Muscle layer of colon (tissue), 2 donors: ENCODE data around the gene CDCA7L.

ENCODE experiments used
- H3K27ac ChIP-seq: one replicate; pipeline ENCODE4 v1.7.0; 2013; ENCODE audit warnings: low read depth, mild to moderate bottlenecking, low read length, moderate library complexity
- H3K27me3 ChIP-seq, 2 donors: one replicate each; pipeline ENCODE4 v1.7.0; 2013; ENCODE audit warnings: low read length in 2 of 2, mild to moderate bottlenecking in 2 of 2; ENCODE audit not compliant: insufficient read depth in 2 of 2, control insufficient read depth in 1 of 2
- H3K36me3 ChIP-seq: one replicate; pipeline ENCODE4 v1.7.0; 2013; ENCODE audit warnings: mild to moderate bottlenecking, low read length; ENCODE audit not compliant: insufficient read depth
- H3K4me1 ChIP-seq: one replicate; pipeline ENCODE4 v1.7.0; 2013; ENCODE audit warnings: mild to moderate bottlenecking, low read length; ENCODE audit not compliant: insufficient read depth
- H3K4me3 ChIP-seq, 2 donors: one replicate each; pipeline ENCODE4 v1.7.0; 2013; ENCODE audit warnings: low read length in 2 of 2, low read depth in 1 of 2, mild to moderate bottlenecking in 1 of 2, moderate library complexity in 1 of 2
- H3K9ac ChIP-seq: one replicate; pipeline ENCODE4 v1.7.0; 2013; ENCODE audit warnings: low read length
- H3K9me3 ChIP-seq: one replicate; pipeline ENCODE4 v1.7.0; 2013; ENCODE audit warnings: mild to moderate bottlenecking, low read length
- donor health status: abdominal sarcoma.
- donor health status: Adenocarcinoma of cecum.

The CDCA7L gene

GRCh38 chr7:21965291-21965690 is 19.6 kb upstream of the CDCA7L start:
- no peaks in the 10 kb centered on the region for H3K9me3 ChIP-seq
- no peaks in the 10 kb centered on the region for H3K27me3 ChIP-seq
- no peak overlapping the region for H3K27ac ChIP-seq
- peaks cover 13% of the 10 kb centered on the region for H3K4me1 ChIP-seq
- no peak overlapping the region for H3K9ac ChIP-seq
- no peaks in the 10 kb centered on the region for H3K36me3 ChIP-seq
- no peak overlapping the region for H3K4me3 ChIP-seq

DNA sequence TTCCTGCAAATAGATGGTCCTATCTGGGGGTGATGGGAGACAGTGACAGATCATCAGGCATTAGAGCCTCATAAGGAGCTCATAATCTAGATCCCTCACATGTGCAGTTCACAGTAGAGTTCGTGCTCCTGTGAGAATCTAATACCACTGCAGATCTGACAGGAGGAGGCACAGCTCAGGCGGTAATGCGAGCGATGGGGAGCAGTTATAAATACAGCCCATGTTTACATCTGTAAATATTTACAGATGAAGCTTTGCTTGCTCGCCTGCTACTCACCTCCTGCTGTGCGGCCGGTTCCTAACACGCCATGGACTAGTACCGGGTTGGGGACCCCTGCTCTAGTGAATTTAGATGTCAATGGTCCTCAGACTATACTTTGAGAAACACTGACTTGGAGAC is 17.0 kb upstream of the CDCA7L start:
- Histone ChIP-seq H3K9me3 (no peaks in the 10 kb centered on the region), H3K36me3 (no peaks in the 10 kb centered on the region), H3K4me1 (peaks cover 13% of the 10 kb centered on the region), H3K27ac (no peak overlapping the region), H3K4me3 (no peak overlapping the region), H3K9ac (no peak overlapping the region), H3K27me3 (no peaks in the 10 kb centered on the region)

DNA sequence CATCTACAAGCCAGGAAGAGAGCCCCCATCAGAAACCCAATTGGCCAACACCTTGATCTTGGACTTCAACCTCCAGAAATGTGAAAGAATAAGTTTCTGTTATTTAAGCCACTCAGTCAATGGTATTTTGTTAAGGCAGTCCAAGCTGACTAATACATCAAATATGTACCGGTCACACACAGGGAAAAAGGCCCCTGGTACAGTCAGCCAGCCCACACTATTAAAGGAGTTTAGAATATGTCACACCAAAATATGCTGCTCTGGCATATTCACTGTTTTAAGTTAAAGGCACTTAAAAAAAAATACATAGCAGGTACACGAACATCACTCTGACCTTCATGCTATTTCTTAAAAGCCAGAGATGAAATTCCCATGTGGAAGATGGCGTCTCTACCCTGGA is 15.2 kb upstream of the CDCA7L start:
- Histone ChIP-seq H3K27ac (no peak overlapping the region), H3K36me3 (no peaks in the 10 kb centered on the region), H3K9ac (no peak overlapping the region), H3K4me1 (peaks cover 13% of the 10 kb centered on the region), H3K27me3 (no peaks in the 10 kb centered on the region), H3K4me3 (no peak overlapping the region), H3K9me3 (no peaks in the 10 kb centered on the region)

- H3K36me3 ChIP-seq, result no peaks in the 10 kb centered on the region
- H3K9me3 ChIP-seq, result no peaks in the 10 kb centered on the region
- H3K27me3 ChIP-seq, result no peaks in the 10 kb centered on the region
- H3K4me1 ChIP-seq, result peaks cover 5% of the 10 kb centered on the region
- no peak overlapping the region for H3K9ac ChIP-seq
- no peak overlapping the region for H3K27ac ChIP-seq
- H3K4me3 ChIP-seq, result no peak overlapping the region
Observed at GRCh38 chr7:21959387-21959776, 13.7 kb upstream of the CDCA7L start.

DNA sequence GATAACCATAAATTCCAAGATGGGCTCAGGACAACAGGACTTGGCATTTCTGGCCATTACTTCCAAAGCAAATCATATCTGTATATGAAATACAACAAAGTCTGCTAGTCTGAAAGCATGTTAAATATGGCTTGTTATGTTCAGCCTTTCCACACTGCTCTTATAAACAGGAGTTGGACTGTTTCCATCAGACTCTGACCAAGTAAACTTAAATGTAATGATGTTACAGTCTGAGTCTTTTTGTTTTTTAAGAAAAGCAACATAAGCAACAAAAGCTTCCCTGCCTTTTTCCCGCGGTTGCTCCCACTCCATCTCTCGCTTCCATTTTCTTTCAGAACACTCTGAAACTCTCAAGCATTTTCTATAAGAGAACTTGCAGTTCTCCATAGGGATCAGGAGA is 8.1 kb upstream of the CDCA7L start:
- H3K4me1 ChIP-seq, result peaks cover 16% of the 10 kb centered on the region
- H3K9ac ChIP-seq, result no peak overlapping the region
- H3K9me3 ChIP-seq, result no peaks in the 10 kb centered on the region
- no peaks in the 10 kb centered on the region for H3K36me3 ChIP-seq
- H3K27ac ChIP-seq, result no peak overlapping the region
- no peak overlapping the region for H3K4me3 ChIP-seq
- H3K27me3 ChIP-seq, result no peaks in the 10 kb centered on the region

- Histone ChIP-seq H3K4me1 (peaks cover 8% of the 10 kb centered on the region), H3K9ac (no peak overlapping the region), H3K36me3 (no peaks in the 10 kb centered on the region), H3K4me3 (no peak overlapping the region), H3K9me3 (no peaks in the 10 kb centered on the region), H3K27me3 (no peaks in the 10 kb centered on the region), H3K27ac (no peak overlapping the region)
Observed at GRCh38 chr7:21948887-21949540, 3.3 kb upstream of the CDCA7L start.

DNA sequence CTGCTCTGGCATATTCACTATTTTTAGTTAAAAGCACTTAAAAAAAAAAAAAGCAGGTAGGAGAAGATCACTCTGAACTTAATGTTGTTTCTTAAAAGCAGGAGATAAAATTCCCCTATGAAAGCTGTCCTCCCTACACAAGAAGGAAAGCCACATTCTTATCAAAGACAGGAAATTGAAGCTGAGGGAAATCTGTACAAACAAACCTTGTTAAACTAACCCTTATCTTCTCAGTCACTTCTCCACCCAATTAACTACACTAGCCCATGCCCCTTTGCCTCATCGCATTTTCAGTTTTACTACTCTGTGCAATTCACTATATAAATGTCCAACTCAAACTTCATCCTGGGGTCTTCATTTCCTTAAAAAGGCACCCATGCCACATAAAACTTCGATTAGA is 2.7 kb upstream of the CDCA7L start:
- Histone ChIP-seq H3K9me3 (no peaks in the 10 kb centered on the region), H3K27me3 (no peaks in the 10 kb centered on the region), H3K27ac (no peak overlapping the region), H3K36me3 (no peaks in the 10 kb centered on the region), H3K4me3 (no peak overlapping the region), H3K4me1 (peaks cover 7% of the 10 kb centered on the region), H3K9ac (no peak overlapping the region)

- Histone ChIP-seq H3K4me3 (no peak overlapping the region), H3K4me1 (peaks cover 10% of the 10 kb centered on the region)
Observed at GRCh38 chr7:21947946-21948345, 2.2 kb upstream of the CDCA7L start.

GRCh38 chr7:21947056-21947455 is 1.4 kb upstream of the CDCA7L start:
- Histone ChIP-seq H3K4me3 (no peak overlapping the region), H3K36me3 (no peaks in the 10 kb centered on the region), H3K27ac (no peak overlapping the region), H3K9ac (no peak overlapping the region), H3K9me3 (no peaks in the 10 kb centered on the region), H3K4me1 (peaks cover 19% of the 10 kb centered on the region), H3K27me3 (no peaks in the 10 kb centered on the region)

More at GRCh38 chr7:21947946-21948345, 2.2 kb upstream of the CDCA7L start:
- Histone ChIP-seq H3K27ac (no peak overlapping the region), H3K9me3 (no peaks in the 10 kb centered on the region), H3K36me3 (no peaks in the 10 kb centered on the region), H3K27me3 (no peaks in the 10 kb centered on the region), H3K9ac (no peak overlapping the region)

GRCh38 chr7:21946222-21946709 is 567 bp upstream of the CDCA7L start:
- Histone ChIP-seq H3K4me1 (peaks cover 27% of the 10 kb centered on the region), H3K4me3 (peak overlapping the region; percentile 14 to 66), H3K27me3 (no peaks in the 10 kb centered on the region), H3K9ac (no peak overlapping the region), H3K36me3 (no peaks in the 10 kb centered on the region), H3K27ac (peak overlapping the region; percentile 94), H3K9me3 (no peaks in the 10 kb centered on the region)

DNA sequence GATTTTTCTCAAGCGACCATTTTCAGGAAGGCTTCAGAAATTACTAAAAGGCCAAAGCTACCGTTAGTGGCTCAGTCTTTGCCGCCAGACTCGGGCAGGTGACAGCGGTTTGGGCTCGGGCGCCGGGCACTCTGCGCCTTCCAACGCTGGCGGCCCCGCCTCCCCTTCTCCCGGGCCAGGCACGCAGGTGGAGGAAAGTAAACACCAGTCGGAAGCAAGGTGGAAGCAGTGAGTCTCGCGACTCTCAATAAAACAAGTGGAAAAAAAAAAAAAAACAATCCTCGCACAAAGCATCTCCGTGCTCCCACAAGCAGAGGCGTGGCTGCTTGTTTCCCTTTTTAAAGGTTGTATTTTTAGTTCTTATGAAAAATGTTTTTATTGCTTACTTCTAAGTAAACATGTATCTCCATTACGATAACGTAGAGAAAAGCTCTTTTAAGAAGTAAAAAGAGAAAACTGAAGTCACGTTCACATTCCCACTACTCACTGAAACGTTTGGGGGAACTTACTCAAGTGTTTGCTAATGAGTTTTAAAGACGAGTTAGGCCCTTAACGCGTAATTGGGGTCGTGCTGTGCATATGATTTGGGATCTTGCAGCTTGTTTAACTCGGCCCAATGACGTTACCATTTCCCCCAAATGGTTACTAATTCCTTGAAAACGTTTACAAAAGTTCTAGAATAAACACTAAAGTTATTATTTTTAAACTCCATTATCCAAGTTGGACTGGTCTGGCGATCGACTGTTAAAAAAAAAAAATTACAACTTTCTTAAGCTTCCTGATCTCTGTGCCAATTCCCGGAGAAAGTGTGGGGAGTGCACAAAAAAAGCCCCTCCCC is 864 bp downstream of the CDCA7L start:
- Histone ChIP-seq H3K36me3 (no peaks in the 10 kb centered on the region), H3K4me1 (peaks cover 31% of the 10 kb centered on the region), H3K4me3 (peak overlapping the region; percentile 45 to 66), H3K27me3 (no peaks in the 10 kb centered on the region), H3K9me3 (no peaks in the 10 kb centered on the region), H3K9ac (peak overlapping the region; percentile 45), H3K27ac (peak overlapping the region; percentile 94)
